ENCODE data around the gene FBXO42.
"Not testable (repeated sequence)": the region's sequence is repeated elsewhere in the genome, so short reads cannot be mapped to it uniquely, and the experiment has no call there.

FBXO42 gene

DNA sequence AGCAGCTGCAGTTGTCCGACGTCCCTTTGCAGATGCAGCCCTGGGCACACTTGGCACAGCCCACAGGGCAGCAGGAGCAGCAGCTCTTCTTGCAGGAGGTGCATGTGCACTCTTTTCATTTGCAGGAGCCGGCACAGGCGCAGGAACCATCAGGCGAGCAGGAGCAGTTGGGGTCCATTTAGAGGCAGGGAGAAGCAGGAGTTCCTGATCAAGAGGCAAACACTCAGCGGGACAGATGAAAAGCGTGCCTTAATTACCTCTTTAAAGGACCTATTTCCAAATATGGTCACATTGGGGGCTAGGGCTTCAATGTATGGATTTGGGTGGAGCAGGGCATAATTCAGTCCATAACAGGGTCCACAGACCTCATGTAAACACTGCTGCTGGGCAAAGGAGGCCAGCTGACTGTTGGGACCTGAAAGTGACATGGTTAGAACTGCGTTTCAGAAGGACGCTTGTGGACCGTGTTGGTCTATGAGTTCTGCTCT lies 111.0 kb downstream of the FBXO42 start:
- no peak for DNase-seq

DNA sequence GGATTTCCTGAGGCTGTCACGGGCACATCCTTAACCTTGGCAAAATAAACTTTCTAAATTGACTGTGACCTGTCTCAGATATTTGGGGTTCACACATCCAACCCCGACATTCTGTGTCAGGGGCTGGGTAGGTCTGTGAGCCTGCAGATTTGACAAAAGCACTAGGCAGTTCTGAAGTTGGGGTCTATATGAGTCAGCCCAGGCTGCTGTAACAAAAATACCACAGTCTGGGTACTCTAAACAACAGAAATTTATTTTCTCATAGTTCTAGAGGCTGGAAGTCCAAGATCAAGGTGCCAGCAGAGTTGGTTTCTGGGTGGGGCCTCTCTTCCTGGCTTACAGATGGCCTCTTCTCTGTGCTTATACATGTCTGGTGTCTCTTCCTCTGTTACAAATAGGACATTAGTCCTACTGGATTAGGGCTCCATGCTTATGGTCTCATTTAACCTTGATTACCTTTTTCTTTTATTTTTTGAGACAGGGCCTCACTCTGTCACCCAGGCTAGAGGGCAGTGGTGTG lies 112.2 kb downstream of the FBXO42 start:
- no peak for DNase-seq

DNA sequence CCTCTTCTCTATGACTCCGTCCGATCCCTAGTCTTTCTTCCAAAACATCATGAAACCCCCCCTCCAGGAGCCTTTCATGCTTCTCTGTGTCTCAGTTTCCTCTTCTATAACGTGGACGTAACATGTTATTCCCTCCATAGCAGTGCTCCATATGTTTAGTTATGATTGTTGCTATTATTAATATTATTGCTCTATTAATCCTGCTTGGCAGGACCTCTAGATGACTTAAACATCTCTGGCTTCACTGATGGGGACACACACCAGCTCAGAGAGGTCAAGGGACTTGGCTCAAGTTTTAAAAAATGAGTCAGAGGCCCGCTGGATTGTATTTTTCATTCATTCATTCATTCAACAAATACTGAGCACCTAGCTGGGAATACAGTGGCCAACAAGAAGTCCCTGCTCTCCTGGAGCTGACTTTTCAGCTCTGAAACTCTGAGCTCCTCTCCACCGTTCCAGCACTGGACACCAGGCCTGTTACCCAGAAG lies 114.9 kb downstream of the FBXO42 start:
- no peak for DNase-seq

DNA sequence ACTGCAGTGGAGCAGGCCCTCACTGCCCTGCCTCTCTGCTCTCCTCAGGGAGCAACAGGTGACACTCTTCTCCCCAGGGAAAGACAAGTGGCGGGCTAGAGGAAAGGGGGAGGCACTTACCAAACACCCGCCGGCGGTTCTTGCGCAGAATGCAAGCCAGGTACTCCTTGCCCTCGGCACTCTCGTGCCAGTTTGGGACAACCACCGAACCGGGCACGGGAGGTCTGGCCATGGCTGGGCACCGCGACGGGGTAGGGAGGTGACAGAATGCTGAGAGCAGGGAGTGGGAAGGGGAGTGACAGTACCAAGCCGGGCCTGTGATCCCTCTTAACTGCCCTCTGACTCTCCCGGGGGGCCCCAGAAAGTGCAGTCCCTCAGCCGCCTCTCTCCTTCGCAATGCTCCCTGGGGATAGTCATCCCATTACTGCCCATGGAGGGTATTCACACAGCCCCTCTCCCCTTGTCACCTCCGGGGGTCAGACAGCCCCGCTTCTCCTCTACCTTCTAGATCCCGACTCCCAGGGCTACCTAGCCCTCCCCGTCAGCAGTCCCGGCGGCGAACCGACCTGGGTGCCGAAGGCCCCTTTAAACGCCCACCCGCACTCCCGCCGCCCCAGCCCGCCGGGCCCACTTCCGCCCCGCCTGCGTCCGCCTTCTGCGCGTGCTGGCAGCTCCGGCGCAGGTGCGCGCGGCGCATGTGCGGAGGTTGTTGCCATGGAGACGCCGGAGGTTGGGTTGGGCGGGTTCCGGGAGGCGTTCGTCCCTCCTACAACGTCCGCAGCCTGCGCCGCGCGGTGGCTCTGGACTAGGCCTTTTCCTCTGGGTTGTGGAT lies 115.6 kb downstream of the FBXO42 start, which contains the start of gene CPLANE2:
TSS of gene CPLANE2 (minus strand) at position 673 of the 832 bp plus-strand sequence. CDS start at position 232, 441 bp downstream.
- DNase-seq = peak; percentile 97

DNA sequence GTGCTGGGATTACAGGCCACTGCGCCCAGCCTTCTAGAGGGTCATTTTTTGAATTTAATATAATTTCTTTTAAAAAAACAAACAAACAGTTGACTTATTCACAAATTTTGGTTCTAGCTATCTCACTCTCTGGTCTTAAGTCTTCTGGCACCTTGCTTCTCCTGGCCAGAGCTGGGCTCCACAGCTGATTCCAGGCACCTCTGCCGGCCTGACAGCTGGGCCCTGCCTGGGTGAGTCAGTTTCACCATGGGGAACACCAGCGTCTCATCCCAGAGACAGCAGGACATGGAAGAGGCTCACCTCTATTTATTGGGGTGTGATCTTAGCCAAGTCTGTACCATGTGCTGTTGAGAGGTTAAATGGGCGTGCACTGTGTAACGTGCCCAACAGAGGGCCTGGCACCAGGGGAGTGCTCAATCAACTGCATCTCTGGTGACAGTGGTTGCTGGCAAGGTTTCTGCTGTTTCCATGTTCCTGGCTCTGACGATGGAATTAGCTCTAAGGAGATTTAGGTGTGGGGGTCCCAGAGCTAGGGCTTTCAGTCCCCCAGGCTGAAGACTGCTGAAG lies 116.3 kb downstream of the FBXO42 start:
- DNase-seq = no peak

DNA sequence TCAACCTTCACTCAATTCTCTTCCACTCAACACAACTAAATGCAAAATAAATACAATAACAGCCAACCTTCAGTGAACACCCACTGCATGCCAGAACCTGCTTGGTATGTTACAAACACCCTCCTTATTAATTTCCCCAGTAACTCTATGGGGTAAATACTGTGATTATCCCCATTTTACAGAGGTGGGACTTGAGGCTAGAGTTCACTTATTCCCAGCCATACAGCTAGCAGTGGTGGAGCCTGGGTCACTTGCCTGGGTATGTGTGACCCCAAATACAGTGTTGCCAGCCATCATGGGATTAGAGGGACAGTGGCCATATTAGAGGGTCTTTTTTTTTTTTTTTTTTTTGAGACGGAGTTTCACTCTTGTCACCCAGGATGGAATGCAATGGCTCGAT lies 116.9 kb downstream of the FBXO42 start:
- DNase-seq = no peak

DNA sequence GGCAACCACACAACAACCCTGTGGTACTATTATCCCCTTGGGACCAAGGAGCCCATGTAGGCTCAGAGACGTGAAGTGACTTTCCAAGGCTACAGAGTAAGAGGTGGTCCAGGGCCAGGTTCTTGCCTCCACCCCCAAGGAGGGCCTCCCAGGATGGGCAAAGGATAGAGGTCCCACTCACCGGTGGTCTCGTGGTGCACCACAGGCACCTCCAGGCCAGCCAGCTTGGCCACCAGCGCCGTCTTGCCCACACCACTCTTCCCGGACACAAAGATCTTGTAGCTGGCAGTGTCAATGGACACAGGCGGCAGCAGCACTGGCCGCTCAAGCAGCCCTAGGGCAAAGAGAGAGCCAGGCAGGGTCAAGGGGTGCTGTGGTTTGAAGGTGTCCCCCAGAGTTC lies 118.8 kb downstream of the FBXO42 start:
- DNase-seq = no peak

DNA sequence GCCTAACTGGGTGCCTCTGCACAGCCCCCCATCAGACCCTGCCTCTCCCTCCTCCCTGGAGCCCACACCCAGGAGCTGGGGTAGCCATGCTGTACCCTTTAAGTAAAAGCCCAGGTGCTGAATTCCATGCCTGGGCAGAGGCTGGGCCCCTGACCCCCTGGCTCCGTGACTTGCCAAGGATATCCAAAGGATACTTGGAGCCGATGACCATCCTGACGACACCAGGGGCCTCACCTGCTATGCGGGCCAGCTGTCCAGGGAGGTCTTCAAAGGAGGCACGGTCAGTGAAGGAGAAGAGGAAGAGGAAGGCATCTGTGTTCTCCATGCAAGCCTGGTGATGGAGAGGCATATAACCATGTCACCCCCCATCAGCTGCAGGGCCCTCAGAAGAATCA lies 120.0 kb downstream of the FBXO42 start:
- DNase-seq = no peak

DNA sequence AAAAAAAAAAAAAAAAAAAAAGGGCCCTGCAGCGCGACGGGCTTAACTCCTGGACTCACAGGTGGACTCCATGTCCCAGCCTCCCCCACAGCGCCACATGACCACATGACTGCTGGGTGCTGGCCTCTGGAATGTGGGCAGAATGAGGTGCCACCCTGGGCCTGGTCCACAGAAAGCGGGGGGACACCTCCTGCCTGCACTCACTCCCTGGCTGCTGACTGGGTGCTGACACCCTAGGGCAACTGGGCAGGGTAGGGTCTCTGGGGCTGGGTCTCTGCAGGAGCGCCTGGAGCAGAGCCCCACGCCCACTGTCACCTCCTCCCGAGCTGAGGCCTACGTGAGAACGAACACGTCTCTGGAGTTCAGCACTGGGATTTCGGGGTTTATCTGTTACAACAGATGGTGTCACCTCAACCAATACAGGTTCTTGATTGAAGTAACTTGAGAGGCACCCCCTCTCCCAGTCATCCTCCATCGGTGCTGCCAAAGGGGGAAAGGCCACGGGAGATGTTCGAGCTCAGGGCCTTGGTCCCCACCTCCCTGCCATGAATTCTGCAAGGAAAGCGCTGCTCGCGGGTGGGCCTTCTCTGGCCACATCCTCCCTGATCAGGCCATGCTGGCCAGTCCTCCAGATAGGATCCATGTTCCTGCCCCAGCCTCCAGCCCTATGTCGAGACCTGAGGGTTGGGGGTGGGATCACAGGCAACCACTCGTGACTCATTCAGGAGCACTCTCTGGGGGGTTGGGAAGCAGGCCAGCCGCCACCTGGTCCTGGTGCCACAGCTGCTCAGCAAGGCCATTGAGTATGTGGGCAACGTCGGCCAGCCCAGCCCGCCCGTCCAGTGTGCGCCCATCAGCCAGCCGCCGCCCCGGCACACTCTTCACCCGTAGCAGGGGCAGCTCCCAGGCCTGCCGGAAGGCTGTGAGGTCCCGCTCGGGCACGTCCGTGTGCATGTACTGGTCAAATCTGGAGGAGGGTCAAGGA lies 120.7 kb downstream of the FBXO42 start:
- DNase-seq = no peak

DNA sequence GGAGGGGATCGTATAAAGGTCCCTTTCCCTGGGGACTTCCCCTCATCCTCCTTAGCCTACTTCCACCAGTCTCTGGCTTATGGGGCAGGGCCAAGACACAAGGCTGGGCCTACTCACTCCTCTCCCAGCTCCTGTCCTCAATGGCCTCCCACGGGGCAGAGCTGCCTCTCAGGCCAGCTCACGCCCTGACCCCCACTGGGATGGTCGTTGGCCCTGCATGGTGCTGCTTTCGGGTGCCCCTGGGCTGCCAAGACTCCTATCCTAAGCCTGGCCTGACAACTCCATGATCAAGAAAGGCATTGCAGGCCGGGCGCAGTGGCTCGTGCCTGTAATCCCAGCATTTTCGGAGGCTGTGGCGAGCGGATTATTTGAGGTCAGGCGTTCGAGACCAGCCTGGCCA lies 121.5 kb downstream of the FBXO42 start:
- no peak for DNase-seq

DNA sequence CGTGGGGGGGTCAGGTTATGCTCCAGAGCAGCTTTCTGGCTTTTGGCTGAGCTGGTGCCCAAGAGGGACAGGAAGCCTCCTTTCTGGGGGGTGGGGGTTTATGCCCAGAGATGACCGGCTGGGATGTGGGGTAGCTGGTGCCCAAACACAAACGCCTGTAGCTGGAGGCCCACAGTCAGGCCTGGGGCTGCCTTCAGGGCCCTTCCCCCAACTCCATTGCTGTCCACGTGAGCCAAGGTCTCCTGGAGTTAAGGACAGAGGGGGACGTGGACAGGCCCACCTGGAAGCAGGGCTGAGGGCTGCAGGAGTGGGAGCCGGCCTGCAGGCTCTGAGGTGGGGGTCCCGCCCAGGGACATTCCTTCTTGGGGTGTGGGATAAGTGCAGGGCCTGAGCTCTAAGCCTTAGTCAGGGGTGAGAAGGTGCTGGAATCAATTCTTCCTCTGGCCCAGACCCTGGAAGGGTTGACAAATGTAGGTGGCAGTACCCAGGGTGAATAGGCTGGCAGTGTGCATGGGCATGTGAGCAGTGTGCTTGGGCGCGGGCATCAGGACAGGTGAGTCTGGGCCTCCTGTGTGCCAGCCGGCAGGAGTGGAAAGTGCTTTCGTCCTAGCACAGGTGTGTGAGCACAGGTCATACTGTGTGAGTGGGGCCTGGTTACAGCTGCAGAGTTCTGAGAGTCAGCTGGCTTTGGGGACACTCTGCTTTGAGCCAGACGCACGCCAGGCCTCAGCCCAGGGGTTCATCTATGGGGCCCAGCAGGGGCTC lies 122.1 kb downstream of the FBXO42 start:
- DNase-seq = no peak

DNA sequence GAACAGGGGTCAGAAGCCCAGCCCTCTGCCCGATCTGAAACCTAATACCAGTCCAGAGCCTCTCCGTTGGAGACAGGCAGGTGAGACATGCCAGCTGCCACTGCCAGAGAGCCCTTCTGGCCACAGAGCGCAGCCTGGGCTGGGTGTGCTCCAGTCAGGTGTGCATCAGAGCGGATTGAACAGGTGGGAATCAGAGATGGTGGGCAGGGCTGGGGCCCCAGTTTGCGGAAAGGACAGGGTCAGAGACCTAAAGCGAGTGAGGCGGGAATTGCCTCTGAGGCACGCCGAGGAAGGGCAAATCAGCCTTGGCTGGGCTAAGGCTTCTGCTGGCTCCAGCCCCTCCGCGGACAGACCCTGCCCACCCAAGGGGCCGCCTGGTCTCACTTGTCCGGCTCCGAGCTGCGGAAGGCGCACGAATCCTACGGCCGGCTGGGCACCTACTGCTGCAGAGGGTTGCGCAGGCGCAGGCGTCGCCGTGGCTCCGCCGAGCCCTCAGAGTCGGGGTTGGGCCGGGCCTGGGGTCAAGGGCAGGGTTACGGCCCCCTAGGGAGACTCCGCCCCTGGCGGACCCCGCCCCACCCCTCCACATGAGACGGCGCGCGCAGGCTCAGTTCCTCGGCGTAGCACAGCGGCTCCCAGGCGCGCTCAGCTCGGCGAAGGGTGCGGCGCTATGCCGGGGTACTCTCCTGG lies 125.6 kb downstream of the FBXO42 start:
- DNase-seq = no peak

DNA sequence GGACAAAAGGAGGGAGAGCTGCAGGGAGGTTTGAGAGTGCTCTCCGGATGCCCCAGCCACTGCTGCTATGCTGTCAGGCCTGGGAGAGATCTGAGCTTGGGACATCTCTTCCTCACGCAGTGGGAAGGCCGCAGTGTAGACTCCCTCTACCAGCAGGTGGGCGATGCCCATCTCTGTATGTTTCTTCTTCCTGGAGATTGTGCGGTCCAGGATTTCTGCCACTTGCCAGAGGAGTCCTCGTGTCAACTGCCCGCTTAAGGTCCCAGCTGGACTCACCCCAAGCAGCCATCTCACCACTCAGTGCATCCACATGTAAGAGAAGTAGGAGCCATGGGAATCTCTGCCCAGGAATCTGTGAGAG lies 126.2 kb downstream of the FBXO42 start:
- DNase-seq = no peak

DNA sequence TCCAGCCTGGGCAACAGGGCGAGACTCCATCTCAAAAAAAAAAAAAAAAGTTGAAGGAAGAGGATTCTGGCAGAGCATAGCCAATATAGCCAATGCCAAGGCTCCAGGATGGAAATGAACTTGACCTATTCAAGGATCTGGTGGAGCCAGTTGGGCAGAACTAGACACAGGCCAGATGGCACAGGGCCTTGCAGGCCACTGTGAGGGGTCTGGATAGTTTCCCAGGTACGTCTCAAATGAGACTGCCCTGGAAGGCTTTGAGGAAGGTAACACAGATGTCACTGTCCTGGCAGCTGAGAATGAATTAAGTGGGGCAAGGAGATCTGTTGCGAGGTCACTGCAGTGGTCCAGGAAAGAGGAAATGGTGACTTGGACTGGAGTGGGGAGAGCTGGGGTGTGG lies 127.8 kb downstream of the FBXO42 start:
- DNase-seq = no peak

DNA sequence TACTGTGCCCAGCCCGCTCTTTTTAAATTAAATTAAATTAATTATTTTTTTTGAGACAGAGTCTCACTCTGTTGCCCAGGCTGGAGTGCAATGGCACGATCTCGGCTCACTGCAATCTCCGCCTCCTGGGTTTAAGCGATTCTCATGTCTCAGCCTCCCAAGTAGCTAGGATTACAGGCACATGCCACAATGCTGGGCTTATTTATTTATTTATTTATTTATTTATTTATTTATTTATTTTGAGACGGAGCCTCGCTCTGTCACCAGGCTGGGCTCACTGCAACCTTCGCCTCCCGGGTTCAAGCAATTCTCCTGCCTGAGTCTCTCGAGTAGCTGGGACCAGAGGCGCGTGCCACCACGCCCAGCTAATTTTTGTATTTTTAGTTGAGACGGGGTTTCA lies 129.6 kb downstream of the FBXO42 start:
- not testable (repeated sequence) for DNase-seq

DNA sequence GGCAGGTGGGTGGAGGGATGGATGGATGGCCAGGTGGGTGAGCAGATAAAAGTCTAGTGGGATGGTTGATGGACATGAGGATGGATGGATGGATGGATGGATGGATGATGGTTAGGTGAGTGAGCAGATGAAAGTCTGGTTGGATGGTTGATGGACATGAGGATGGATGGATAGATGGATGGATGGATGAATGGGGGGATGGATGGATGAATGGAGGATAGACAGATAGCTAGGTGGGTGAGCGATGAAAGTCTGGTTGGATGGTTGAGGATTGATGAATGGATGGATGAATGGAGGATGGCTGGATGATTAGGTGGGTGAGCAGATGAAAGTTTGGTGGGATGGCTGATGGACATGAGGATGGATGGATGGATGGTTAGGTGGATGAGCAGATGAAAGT lies 130.8 kb downstream of the FBXO42 start:
- no peak for DNase-seq

DNA sequence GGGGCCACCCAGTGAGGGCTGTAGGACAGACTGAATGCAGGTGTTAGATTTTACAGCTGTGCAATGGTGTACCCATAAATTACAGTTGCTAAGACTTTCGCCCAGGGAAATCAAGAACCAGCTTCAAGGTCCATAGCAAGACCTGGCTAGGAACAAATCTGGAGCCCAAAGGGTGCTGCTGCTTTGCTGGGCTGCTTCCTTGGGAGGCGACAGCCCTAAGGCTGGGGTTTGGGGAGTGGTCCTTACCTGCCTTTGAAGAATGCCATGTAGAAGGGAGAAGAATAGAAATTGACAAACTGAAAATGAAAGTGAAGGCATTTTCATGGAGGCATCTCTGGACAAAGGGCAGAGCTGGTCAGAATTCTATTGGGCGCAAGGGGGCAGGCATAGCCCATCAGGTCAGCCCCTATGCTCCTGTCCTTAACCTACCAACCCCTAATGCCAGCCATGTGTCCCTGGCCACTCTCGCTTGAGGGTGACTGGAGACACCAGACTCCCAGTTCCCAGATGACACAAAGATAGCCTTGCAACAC lies 132.2 kb downstream of the FBXO42 start:
- DNase-seq = no peak

DNA sequence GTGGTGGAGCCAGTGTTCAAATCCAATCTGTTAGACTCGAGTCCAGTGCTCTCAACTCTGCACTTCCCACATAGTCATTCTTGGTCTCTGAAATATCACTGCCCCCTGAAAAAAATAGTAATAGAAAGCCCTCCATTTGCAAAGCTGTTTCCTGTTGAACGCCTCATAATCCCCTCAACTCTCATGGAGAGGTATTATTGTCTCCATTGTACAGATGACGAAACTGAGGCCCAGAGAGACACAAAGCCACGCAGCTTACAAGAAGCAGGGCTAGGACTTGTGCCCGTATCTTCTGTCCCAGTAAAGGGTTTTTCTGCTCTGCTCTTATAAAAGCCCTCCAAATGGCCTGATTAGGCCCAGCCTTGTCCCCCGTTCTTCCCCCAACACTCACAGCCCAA lies 133.6 kb downstream of the FBXO42 start:
- DNase-seq = no peak

DNA sequence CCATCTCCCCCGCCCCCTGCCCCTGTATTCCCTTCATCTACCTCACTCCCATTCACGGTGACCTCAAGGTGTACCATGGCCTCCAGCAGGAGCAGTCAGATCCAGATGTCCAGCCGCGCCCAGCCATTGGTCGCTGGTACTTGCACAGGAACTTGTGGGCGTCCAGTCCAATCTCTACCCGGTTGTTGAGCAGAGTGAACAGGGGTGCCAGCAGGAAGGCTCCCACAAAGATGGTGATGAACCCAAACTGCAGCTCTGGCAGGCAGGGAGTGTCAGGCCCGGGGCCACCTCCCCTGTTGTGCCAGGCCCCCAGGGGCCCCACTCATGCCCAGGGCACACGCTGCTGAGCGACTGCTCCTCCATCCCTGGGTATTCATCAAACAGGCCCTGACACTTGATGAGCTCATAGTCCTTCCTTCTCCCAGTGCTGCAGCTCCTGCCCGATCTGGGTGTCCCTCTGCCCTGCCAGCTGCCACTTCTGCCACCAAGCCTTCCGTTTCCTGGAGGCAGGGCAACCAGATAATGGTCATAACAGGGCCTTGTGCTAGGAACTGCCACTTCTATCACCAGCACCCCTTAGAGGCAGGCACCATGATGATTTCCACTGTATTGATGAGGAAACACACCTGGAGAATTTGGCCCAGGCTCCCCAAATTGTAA lies 134.1 kb downstream of the FBXO42 start:
- no peak for DNase-seq

DNA sequence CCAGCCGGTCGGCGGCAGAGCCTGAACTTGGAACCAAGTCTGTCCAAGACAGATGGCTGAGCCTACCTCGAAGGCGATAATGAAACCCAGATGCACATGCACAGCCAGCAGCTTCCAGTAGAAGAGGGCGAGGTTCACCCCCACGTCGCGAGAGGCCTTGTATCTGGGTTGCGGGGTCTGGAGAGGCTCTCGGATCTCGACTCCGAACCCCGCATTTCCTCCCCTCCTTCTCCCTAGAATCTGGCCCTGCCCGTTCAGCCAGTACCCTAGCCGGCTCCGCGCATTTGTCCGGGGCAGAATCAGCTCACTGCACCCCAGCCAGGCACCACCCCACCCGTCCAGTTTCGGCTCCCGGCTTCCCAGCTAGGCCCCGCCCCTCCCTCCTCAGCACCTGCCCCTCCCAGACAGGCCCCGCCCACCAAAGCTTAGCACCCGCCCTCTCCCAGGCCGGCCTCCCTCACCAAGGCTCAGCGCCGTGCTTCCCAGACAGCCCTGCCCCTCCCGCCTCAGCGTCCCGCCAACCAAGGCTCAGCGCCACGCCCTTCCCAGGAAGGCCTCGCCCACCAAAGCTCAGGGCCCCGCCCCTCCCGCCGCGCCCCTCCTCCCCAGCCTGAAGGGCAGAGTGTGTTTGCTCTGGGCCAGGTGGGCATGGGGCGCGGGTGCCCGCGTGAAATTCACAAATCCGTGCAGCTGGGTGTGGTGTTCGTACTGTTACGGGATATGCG lies 135.1 kb downstream of the FBXO42 start:
- DNase-seq = peak; percentile 99

All from femur (tissue), 1 donor.